Fibroblast of skin of left biceps (primary cell): Measurements from ENCODE around the gene SSTR3.

ENCODE experiments used
- DNase-seq, 2 experiments: peaks; one replicate each; pipeline ENCODE4 v3.0.0-alpha.2; 2013; ENCODE audit warnings: low read depth in 2 of 2

The SSTR3 gene

DNA sequence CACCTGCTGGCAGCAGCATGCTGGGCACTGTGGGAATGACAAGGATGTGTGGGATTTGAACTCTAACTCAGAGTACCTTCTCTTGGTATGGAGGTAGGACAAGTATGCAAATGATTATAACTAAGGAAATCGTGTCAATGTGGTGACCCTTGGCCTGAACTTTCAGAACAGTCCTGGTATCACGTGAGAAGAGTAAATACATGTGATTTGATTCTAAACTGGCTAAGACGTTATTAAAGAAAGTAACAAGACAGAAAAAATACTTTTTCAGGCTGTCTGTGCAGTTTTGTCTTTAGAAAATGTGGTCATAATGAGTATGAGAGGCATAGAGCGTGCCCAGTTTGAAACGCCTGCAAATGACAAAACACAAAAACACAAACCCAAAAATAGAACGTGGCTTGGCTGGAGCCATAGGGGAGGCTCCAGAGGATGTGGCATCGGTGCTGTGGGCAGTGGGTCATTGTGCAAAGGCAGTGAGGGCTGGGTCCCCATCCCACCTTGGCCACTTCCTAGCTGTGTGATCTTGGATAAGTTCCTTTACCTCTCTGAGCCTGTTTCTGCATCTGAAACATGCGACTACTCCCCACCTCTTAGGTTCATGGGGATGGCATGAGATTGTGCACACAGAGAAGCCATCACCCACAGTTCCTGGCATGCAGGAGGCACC, 44.2 kb downstream of the SSTR3 start:
- no peak for DNase-seq

DNA sequence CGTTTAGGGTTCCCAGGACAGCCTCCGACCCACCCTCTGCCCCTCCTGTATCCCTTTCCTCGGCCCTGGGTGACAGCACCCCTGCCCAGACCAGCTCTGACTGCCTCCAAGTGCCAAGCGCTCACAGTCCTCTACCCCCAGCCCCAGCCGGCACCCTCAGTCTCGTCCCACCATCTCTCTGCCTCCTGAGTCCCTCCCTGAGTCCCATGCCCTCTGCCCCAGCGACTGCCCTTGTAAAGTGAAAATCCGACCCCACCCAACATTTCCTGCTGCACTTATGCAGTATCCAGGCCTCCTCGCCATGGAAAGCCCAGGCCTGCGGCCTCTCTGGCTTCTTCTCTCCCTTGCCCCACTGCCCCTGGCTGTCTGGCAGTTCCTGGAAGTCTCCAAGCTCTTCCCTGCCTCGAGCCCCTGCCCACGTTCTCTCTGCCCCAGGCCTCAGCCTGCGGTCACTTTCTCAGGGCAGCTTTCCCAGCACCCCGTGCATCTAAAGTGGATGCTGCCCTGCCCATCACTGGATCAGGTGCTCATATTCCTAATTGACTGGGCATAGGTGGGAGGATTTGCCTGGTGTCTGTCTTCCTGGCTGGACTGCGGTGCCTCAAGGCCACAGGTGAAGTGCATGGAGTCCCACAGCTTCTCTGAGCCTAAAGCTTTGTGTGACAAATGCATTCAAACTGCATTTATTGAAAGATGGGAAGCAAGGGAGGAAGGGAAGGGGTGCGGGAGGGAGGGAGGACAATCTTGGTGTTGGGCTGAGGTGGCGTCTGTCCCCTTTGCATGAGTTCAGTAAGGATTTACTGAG, 44.9 kb downstream of the SSTR3 start:
- no peak for DNase-seq

DNA sequence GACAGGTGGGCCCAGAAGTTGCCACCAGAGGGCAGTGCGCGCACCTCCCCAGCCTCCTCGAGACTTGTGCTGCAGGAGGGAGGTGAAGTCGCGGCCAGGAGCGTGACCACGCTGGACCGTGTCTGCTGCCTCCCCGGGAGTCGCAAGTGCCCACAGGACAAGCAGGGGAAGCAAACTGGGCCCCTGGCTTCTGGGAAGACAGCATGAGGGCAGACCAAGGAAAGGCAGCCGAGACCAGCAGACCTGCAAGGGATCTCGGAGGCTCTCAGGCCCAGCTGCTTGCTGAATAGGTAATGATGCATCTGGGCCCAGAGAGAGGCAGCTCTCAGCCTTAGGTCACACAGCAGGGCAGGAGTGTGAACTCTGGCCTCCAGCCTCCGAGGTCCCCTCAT, 45.6 kb downstream of the SSTR3 start:
- DNase-seq: no peak

DNA sequence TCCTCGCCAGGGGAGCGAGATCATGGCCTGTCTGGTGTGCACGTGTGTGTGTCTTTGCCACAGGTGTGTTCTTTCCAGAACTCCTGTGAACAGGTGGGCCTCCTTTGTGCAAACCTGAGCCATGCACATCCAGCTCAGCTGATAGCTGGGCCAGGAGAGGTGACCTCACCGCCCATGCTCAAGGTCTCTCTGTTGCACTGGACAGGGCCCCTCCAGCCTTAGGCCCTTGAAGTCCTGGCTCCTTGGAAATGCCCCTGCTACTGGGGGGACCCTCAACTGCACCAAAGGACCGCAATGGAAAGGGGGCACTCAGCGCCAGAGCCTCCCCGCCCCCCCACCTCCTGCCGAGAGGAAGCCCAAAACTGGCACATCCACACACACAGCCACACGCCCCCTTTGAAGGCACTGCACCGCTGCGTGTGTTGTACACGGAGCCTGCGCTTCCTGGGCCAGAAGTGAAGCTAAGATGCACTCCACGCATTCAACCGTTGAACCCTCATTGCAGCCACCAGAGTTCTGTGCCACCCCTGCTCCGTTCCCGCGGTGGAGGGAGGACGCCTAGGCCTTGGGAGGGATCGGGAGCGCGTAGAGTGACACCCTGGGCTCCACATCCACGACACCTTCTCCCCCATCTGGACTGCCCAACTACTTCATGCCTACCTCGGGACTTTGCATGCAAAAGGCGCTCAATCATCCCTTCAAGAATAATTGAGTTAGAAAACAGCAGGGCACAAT, 46.2 kb downstream of the SSTR3 start:
- DNase-seq: no peak

DNA sequence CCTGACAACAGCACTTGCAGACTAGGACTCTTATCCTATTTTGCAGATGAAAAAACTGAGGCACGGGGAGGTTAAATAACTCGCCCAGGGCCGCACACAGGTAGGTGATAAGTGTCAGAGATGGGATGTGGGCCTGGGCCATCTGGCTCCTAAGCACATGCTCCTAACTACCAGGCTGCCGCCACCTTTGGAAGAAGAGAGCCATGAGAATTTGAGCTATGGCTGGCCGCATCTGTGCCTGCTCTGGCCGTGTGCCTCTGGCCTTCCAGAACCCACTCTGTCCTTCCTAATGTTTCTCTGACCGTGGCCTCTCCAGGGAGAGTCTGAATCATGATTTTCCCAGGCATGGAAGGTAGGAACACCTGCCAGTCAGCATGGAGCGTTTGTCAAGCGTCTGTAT, 47.2 kb downstream of the SSTR3 start:
- no peak for DNase-seq

DNA sequence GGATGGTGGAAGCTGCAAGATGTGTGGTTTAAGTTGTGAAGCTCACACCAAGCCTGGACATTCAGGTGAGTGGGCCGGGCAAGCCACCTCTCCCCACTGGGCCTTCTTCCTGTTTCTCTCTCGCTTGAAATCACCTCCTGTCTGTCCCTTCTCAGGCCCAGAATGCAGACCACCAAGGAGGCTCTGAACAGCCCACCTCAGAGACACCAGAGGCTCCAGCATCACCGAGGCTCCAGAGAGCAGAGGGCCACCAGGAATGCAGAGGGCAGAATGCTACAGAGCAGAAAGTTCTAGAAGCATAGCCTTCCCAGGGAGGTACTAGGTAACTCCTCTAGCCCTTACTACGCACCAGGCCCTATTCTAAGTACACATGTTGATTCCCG, 47.8 kb downstream of the SSTR3 start:
- DNase-seq: no peak

DNA sequence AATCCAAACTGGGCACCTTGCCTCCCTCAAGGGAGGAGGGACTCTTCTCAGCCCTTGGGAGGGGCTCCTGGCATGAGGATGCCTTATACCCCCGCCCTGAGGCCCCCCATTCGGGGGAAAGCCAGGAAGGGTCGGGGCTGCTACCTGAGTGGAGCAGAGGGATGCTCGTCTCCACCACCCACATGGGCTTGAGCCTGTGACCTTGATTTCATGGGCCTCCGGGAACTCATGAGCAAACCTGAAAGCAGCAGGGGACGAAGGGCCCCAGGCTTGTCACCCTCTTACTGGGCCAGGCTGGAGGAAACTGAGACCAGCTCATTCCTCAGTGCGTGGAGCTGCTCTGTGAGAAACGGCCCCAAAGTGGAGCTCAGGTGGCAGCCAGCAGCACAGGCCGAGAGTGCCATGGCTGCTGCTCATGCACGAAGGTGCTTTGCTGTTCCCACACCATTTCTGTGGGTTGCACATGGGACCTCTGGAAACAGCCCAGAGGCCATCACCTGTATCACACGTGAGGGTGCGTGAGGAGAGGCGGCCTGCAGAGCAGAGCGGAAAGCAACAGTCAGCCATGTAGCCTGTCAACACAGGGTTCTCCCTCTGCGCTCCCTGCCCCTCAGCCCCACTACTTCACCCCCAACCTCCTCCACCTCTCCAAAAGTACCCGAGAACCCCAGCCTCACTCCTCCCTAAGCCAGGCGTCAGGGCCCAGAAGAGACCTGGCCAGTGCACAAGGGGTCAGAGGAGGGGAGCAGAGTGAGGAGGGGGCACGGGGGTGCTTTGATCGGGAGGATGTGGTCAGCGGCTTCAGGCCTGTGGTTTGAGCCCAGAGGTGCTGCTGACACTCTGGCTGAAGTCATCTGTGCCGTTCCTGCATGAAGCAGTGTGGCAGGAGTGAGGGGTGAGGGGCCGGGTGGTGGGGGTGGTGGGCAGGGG, 48.4 kb downstream of the SSTR3 start:
- no peak for DNase-seq

DNA sequence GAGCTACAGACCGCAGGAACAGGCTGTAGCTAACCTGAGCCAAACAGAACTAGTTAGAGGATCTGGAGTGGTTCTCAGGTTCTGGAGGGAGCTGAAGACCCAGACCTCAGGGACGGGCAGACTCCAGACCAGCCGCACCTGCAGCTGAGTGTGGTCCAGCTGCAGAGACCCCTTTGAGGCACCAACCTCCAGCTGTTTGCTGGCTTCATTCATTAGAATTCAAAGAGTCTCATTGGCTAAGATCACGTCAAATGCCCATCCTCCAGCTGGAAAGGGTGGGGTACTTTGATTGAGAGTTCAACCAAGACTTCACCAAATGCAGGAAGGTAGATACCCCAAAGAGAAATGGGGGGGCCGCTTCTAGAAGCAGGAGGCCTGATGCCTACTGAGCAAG, 49.2 kb downstream of the SSTR3 start:
- no peak for DNase-seq

DNA sequence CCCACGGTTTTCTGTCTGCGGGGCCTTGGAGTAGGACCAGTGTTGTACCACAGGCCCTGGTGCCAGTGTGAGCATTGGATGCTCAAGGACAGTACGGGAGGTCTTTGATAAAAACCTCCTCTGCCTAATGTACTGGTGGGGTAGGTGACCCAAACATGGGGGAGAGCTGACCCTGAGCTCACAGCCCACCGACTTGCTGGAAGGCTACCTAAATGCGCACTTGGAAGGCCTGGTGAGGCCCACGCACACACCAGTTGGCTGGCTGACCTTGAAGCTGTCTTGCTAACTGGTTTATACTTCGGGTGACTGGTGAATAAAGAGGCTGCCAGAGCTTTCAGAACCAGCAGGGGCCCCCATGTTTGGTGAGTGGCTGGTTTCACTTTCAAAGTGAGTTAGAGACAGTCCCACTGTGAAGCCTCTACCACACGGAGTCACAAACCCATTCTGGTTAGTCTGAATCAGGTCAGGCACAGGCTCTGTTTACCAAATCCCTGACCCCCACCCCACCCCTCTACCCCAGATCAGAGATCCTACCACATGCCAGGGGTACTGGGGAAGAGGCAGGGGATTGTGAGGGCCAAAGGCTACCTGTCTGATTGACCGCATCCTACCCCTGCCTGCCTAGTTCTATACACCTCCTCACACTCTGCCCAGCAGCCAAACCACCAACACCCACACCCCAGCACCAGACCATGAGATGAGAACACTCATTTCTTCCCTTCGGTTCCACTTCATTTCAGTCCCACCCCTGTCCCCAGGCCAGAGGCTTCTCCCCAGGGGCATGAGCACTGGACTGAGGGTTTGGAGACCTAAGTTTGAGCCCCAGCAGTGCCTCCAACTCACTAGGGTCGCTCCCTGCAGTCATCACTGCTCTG, 49.8 kb downstream of the SSTR3 start:
- DNase-seq: no peak

DNA sequence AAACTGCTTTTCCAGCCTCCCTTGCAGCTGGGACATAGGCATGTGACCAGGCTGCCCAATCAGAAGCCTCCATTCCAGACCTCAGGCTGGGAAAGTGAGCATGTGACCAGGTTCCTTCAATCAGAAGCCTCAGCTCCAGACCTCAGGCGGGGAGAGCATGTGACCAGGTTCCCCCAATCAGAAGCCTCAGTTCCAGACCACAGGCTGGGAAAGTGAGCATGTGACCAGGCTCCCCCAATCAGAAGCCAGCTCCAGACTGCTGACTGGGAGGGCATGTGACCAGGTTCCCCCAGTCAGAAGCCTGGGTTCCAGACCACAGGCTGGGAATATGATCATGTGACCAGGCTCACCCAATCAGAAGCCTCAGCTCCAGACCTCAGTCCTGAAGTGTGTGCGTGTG, 50.8 kb downstream of the SSTR3 start:
- DNase-seq: no peak

DNA sequence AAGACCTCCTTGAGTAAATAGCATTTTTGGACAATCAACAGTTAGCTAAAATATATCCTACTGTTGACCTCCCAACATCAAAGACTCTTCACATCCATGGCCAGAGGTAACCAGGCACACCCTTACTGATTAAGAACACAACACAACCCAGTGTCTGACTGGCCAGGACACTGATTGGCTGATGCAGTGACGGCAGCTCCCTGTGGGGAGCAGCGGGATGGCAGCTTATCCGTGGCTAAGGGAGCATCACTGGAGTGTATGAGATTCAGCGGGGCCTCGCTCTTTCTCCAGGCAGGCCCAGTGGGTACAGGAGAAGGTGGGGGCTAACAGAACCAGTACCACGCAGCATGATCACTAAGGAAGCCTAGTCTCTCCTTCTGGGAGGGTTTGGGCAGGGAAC, 52.2 kb downstream of the SSTR3 start:
- no peak for DNase-seq

DNA sequence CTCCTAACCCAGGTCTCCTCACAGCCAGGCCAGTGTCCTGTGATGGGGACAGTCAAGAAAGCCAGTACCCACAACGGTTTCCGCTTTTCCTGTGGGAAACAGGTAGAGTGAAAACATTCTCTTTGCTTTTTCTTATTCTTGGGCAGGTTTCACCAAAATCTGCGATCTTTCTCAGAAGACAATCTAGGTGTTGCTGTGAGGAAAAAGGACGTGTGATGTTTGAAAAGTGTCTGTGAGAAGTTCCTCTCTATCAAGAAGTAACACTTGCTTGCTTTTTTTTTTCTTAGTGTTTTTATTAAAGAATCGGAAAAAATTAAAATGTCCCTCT, 53.4 kb downstream of the SSTR3 start:
- no peak for DNase-seq

DNA sequence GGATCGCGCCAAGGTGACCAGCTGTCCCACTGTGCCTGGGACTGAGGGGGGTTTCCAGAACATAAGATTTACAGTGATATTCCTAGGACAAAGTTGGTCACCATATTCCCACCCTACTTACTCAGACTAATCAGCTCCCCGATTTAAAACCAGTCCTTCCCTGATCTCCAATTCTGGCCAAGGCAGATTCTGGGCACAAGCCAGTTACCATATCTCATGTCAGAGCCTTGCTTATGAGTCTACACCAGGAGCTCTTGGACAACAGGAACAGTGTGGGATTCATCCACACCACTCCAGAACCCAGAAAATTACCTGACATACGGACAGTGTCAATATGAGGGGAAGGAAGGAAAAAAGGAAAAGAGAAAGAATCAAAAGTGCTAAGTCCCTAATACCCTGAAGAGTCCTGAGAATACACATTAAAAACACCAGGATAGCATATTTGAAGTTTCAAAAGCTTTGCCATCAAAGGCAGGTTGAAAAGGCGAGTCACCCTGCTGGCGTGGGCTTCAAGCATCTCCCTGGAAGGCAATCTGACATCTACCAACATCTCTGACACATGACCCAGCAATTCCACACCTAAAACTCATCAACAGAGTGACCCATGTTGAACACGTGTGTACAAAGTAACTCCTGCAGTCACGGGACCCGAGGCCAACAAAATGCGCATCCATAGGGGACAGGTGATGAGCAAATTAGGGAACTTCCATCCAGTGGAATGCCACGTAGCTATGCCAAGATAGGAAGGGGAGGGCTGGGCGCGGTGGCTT, 54.6 kb downstream of the SSTR3 start:
- DNase-seq: no peak

DNA sequence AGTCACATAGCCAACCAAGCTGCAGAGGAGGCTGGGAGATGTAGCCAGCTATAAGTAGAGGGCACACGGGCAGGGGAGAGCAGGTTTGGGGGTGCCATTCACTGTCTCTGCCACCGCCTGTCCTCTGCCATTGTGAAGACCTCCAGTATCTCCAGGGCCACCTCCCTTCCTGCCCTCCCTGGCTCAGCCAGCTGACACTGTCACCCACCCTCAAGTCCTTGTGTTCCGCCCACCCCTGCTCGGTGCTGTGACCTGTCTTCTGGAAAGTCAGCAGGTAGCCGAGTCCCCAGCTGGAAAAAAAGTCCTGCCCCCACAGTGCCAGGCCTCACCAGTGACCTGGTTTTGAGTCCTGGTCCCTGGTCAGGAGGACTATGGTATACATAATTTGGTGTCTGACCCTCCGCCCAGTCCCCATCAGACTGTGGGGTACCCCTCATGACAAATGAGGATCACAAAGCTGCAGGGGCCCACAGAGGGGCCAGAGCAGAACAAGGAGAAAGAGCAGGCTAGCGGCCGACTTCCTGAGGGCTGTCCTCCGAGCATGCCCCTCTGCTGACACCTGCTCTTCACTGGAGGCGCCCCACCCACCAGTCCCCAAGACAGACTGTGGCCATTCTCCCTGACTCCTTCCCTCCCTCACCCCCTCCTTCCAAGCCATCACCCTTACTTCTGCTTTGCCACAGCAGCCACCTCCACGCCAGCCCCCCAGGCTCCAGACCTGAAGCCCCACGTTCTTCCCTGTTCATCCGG, 55.4 kb downstream of the SSTR3 start:
- DNase-seq: no peak

DNA sequence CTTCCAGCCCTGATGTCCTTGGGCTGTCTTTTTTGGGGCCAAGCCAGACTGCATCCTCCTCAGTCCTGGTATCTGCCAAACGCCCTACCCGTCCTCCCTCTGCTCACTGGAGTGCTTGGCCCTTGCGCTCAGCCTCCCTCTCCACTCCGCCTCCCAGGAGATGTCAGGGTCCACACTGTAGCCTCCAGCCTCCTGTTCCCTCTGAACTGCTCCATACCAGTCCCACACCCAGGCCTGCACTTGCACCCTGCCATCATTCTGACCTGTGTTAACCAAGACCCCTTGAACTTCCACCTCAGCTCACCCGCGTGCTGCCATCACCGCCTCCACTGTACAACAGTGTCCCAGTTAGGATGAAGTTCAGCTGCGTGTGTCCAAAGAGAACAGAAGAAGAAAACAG, 56.3 kb downstream of the SSTR3 start:
- no peak for DNase-seq

DNA sequence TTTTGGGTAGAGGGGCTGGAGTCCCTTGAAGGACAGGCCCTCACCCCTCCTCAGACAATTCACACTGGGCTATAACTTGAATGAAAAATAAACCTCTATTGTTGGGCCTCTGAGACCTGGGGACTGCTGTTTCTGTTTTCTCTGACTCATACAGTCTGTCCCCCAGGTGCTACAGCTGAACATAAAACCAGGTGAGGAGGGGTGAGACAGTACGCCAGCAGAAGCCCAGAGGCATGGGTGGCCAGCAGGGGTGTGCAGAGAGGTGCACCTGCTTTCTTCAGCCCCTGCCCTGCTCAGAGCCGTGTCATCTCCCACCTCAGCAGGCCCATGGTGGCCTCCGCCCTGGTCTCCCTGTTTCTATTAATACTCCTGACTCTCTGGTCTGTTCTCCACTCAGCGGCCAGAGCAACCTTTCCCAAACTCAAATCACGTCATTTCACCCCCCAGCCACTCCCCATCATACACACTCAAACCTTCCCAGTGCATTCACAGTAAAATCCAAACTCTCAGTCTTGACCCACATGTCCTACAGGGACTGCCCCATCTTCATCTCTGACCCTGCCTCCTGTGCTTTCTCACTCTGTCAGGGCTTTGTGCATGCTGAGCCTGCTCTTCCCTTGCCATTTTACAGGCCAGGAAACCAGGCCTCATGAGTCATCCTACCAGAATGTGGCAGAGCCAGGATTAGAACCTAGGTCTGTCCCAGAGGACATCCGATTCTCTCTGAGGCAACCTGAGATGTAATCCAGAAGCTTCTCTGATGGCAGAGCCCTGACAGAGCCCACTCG, 57.2 kb downstream of the SSTR3 start:
- DNase-seq: no peak
